AG09319 (cell line): ENCODE results near the gene CD58.

Experiments
- DNase-seq: peaks from one replicate; pipeline ENCODE4 v3.0.0-alpha.2; 2010; ENCODE audit warnings: low read depth; ENCODE audit errors: extremely low read depth
- CTCF ChIP-seq: IDR thresholded peaks from 2 replicates; pipeline ENCODE4 v1.5.1; 2011; ENCODE audit warnings: low read depth, mild to moderate bottlenecking, inconsistent platforms, low read length, moderate library complexity

The CD58 gene

GRCh38 chr1:116553386-116554115 lies 17.3 kb downstream of the CD58 start:
- no peak for TF ChIP-seq CTCF
- no peak for DNase-seq

- no peak for TF ChIP-seq CTCF
- DNase-seq: no peak
Measured at GRCh38 chr1:116546354-116546977, 24.4 kb downstream of the CD58 start.

GRCh38 chr1:116545359-116545705 lies 25.5 kb downstream of the CD58 start:
- DNase-seq: no peak
- TF ChIP-seq CTCF: no peak

GRCh38 chr1:116544588-116545358 lies 26.1 kb downstream of the CD58 start:
- no peak for TF ChIP-seq CTCF
- DNase-seq: no peak

- no peak for DNase-seq
- TF ChIP-seq CTCF: no peak
Measured at GRCh38 chr1:116540088-116540487, 30.7 kb downstream of the CD58 start.

- DNase-seq: no peak
Measured at GRCh38 chr1:116538544-116538943, 32.3 kb downstream of the CD58 start.

More at GRCh38 chr1:116538544-116538943, 32.3 kb downstream of the CD58 start:
- no peak for TF ChIP-seq CTCF
